Upper lobe of right lung (tissue), 1 donor: ENCODE results near the gene SIL1. TPM values are rescaled to one million over a fixed set of nuclear protein-coding genes. Genes with fewer than 3 reads are reported as not detected.

Experiments
- ATAC-seq: fragments of 200-7000 bp; cut with Tn5 transposase; one replicate; pipeline ENCODE4 v1.9.1; 2020; ENCODE audit warnings: mild to moderate bottlenecking, moderate library complexity
- DNase-seq: peaks from one replicate; pipeline ENCODE4 v3.0.0-alpha.2; 2020
- H3K27ac ChIP-seq: fragments of 200-600 bp; one replicate; pipeline ENCODE4 v1.8.0; 2022
- H3K27me3 ChIP-seq: fragments of 200-600 bp; one replicate; pipeline ENCODE4 v1.8.0; 2022; ENCODE audit warnings: mild to moderate bottlenecking
- H3K36me3 ChIP-seq: fragments of 200-600 bp; one replicate; pipeline ENCODE4 v1.8.0; 2022
- H3K4me1 ChIP-seq: fragments of 200-600 bp; one replicate; pipeline ENCODE4 v1.8.0; 2022
- H3K4me3 ChIP-seq: fragments of 200-600 bp; one replicate; pipeline ENCODE4 v1.8.0; 2022; ENCODE audit warnings: mild to moderate bottlenecking
- H3K9me3 ChIP-seq: fragments of 200-600 bp; one replicate; pipeline ENCODE4 v1.8.0; 2022
- intact Hi-C: fragments of 100-400 bp; cut with DNase I; formaldehyde crosslinking; loops from one replicate; pipeline ENCODE4 v1.11.0; 2022
- total RNA-seq: library from RNA; stranded (reverse); fragmentation: NEBNext Ultra II Directional; extraction: Animal tissue kit (Norgen Biotek cat#: 25700); gene quantifications from one replicate; pipeline ENCODE4 v1.2.1, GENCODE V29; 2021
- TF ChIP-seq, protein P1 (sequence below): fragments of 200-600 bp; IDR thresholded peaks from one replicate; pipeline ENCODE4 v1.8.0; 2022; ENCODE audit warnings: antibody characterized with exemption
- donor health status: DM: no; HTN: yes; CAD: no; lungs with severe emphysema.

SIL1 gene
- total RNA-seq, 1 donor from 2014 or later: 56.9 TPM

DNA sequence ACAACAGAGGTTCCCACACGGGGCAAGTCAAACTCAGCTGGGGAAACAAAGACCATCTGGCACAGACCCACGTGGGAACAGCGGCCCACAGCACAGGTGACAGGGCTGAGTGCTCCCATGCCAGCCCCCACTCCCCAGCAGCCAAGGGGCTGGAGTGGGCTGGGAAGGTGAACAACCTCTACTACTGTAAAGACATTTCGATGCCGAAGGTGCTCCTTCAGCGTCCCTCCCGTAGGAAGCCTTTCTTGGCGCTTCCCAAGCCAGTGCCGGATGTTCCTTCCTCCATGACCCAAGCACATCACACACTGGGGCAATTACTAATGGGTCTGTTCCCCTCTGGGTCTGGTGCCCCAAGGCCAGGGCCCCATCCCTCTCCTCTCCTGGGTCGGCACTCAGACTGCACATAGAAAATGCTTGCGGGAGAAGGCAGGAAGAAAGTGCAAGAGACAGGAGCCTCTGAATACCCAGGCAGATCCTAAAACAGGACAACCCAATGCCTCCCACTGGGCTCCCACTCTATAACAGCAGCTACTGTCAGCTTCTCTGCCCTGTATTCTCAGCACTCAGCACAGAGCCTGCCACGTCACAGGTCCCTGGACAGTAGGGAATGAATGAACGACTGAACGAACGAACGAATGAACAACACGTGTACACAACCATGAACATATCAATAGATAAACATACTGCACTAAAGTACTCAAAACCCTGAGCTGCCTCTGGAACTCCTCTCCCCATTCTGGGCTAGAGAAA lies 246.0 kb downstream of the SIL1 start:
- Histone ChIP-seq H3K4me3 (no peak overlapping the region), H3K27ac (peak overlapping the region; percentile 78), H3K27me3 (no peaks in the 10 kb centered on the region), H3K9me3 (no peaks in the 10 kb centered on the region), H3K36me3 (peaks cover 4% of the 10 kb centered on the region), H3K4me1 (peaks cover 47% of the 10 kb centered on the region)
- TF ChIP-seq, protein P1, sequence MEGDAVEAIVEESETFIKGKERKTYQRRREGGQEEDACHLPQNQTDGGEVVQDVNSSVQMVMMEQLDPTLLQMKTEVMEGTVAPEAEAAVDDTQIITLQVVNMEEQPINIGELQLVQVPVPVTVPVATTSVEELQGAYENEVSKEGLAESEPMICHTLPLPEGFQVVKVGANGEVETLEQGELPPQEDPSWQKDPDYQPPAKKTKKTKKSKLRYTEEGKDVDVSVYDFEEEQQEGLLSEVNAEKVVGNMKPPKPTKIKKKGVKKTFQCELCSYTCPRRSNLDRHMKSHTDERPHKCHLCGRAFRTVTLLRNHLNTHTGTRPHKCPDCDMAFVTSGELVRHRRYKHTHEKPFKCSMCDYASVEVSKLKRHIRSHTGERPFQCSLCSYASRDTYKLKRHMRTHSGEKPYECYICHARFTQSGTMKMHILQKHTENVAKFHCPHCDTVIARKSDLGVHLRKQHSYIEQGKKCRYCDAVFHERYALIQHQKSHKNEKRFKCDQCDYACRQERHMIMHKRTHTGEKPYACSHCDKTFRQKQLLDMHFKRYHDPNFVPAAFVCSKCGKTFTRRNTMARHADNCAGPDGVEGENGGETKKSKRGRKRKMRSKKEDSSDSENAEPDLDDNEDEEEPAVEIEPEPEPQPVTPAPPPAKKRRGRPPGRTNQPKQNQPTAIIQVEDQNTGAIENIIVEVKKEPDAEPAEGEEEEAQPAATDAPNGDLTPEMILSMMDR: no peak
- DNase-seq (no peak), ATAC-seq (no peak)
- intact Hi-C loops: no loop called here

DNA sequence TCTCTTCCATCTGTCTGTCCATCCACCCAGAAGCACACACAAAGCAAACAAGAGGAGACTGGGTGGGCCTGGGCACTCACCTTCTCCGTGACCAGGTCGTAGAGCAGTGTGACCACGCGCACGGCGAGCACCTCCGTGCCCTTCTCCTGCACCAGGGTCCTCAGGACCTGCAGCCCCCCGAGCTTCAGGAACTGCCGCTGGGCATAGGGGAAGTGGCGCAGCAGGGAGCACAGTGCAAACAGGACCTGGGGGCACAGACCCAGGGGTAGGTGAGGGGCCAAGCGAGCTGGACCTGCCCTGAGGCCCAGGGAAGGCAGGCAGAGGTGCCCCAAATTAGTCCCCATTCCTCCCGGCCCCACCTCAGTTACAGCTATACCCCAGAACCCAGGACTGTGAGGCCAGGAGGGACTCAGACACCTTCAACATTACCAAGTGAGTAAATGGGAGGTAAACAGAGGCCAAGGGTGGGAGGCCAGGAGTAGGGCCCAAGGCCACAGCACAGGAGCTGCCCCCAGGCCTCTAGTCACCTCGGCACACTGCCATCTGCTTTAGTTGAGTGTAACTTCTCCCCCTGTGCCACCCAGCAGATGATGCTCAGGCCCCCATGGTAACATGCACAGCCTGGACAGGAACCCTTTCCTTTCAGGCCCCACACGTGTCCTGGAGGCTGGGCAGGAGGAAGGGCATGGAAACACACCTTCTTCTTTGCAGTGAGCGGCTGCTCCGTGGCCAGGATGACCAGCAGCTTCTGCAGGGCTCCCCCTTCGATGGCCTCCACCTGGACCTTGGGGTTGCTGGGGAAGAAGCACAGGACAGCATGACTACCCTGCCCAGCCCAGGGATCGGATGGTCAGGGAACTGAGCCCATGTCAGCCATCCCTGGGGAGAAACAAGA lies 246.8 kb downstream of the SIL1 start:
- H3K9me3 ChIP-seq: no peaks in the 10 kb centered on the region
- intact Hi-C loops: no loop called here

DNA sequence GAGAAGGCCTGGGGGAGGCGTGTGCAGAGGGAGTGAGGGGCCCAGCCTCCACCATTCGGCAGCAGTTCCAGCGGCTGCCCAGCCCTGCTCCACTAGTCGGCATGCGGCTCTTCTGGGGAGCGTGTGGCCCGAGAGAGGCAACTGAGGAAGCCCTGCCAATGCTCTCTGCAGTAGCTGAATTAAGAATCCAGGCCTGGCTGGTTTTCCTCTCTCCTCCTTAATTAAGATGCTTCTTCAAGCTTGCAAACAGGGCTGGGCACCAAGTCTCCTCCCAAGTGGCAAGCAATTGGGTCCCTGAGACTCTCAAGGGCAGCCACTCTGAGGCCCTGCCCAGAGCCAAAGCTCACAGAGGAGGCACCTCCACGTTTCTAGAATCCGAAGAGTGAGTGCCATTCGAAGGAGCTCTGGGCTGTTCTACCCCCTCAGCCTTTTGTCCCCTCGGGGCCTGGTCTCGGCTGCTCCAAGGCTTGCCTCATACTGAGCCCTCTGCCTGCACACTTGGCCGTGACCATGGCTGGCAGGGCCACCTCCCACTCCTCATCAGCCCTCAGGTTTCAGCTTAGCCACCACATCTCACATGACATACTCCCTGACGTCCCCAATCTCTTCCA lies 247.6 kb downstream of the SIL1 start:
- Histone ChIP-seq H3K27me3 (no peaks in the 10 kb centered on the region), H3K4me1 (peaks cover 44% of the 10 kb centered on the region), H3K36me3 (peaks cover 15% of the 10 kb centered on the region), H3K4me3 (no peak overlapping the region), H3K27ac (peak overlapping the region; percentile 6), H3K9me3 (no peaks in the 10 kb centered on the region)
- intact Hi-C loops: no loop called here
- peak; percentile 49 for ATAC-seq
- DNase-seq: peak; percentile 74
- TF ChIP-seq, protein P1: no peak

More for the DNA sequence above, 246.8 kb downstream of the SIL1 start:
- TF ChIP-seq, protein P1: no peak
- peaks cover 47% of the 10 kb centered on the region for H3K4me1 ChIP-seq
- H3K4me3 ChIP-seq: no peak overlapping the region
- no peak overlapping the region for H3K27ac ChIP-seq
- ATAC-seq (no peak), DNase-seq (no peak)
- H3K36me3 ChIP-seq: peaks cover 11% of the 10 kb centered on the region
- H3K27me3 ChIP-seq: no peaks in the 10 kb centered on the region

DNA sequence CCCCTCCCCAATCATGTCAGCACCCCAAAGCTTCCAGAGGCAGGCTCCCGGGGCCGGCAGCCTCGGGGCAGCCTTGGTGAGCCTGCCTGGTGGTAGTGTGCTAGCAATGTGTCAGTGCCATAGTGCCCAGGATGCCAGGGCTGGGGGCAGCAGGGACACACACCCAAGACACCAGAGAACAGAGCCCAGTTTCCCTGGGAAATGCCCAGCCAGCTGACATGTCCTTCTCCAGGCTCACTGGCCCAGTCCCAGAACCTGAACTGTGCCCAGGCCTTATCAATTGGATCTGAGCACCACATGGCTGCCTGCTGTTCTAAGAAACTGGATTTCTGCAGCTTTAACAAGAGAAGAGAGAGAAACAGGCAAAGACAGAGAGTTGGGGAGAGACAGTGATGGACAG lies 248.2 kb downstream of the SIL1 start:
- intact Hi-C loops: no loop called here
- Histone ChIP-seq H3K27me3 (no peaks in the 10 kb centered on the region), H3K4me3 (no peak overlapping the region), H3K36me3 (peaks cover 15% of the 10 kb centered on the region), H3K27ac (no peak overlapping the region), H3K9me3 (no peaks in the 10 kb centered on the region), H3K4me1 (peaks cover 39% of the 10 kb centered on the region)
- TF ChIP-seq, protein P1: no peak
- no peak for DNase-seq
- ATAC-seq: no peak

DNA sequence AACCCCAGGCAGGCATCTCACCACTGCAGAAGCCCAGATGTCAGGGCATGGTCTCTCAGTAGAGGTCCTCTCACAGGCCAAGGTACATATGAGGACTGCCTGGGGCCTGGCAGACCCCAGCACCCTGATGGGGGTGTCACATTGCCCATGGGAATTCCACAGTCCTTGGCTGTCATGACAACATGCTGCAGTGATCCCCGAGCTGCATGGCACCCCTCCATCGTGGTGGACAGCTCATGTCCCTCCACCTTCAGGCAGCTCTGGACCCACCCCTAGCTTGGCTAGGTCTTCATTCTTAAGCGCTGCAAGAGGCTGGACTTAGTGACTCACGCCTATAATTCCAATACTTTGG lies 249.0 kb downstream of the SIL1 start:
- H3K27ac ChIP-seq: no peak overlapping the region
- peaks cover 31% of the 10 kb centered on the region for H3K4me1 ChIP-seq
- DNase-seq (no peak), ATAC-seq (no peak)
- H3K9me3 ChIP-seq: no peaks in the 10 kb centered on the region
- no peaks in the 10 kb centered on the region for H3K27me3 ChIP-seq
- intact Hi-C loops: no loop called here
- TF ChIP-seq, protein P1: no peak
- no peak overlapping the region for H3K4me3 ChIP-seq
- H3K36me3 ChIP-seq: peaks cover 15% of the 10 kb centered on the region
